ENCODE data around the gene PJA2.

The PJA2 gene

GRCh38 chr5:109408991-109409843 is 557 bp downstream of the PJA2 start:
- DNase-seq: peak; percentile 71

- DNase-seq: no peak
These were observed 1.9 kb downstream of the PJA2 start for GRCh38 chr5:109407913-109408312.

GRCh38 chr5:109406719-109407118 is 3.1 kb downstream of the PJA2 start:
- no peak for DNase-seq

- no peak for DNase-seq
These were observed 5.3 kb downstream of the PJA2 start for GRCh38 chr5:109404428-109404960.

GRCh38 chr5:109403469-109403868 is 6.3 kb downstream of the PJA2 start:
- no peak for DNase-seq

GRCh38 chr5:109399092-109399759 is 10.5 kb downstream of the PJA2 start:
- DNase-seq: no peak

- no peak for DNase-seq
These were observed 12.8 kb downstream of the PJA2 start for GRCh38 chr5:109396965-109397364.

GRCh38 chr5:109394806-109395205 is 15.0 kb downstream of the PJA2 start:
- DNase-seq: no peak

GRCh38 chr5:109390188-109390587 is 19.6 kb downstream of the PJA2 start:
- no peak for DNase-seq

GRCh38 chr5:109388407-109388806 is 21.4 kb downstream of the PJA2 start:
- no peak for DNase-seq

GRCh38 chr5:109387408-109387974 is 22.3 kb downstream of the PJA2 start:
- no peak for DNase-seq

GRCh38 chr5:109378095-109378494 is 31.7 kb downstream of the PJA2 start:
- DNase-seq: no peak

- no peak for DNase-seq
These were observed 35.1 kb downstream of the PJA2 start for GRCh38 chr5:109374625-109375024.

- no peak for DNase-seq
These were observed 35.8 kb downstream of the PJA2 start for GRCh38 chr5:109373932-109374331.

- DNase-seq: no peak
These were observed 39.4 kb downstream of the PJA2 start for GRCh38 chr5:109370343-109370742.

GRCh38 chr5:109365653-109366052 is 44.1 kb downstream of the PJA2 start:
- no peak for DNase-seq

GRCh38 chr5:109364977-109365376 is 44.8 kb downstream of the PJA2 start:
- no peak for DNase-seq

- no peak for DNase-seq
These were observed 50.1 kb downstream of the PJA2 start for GRCh38 chr5:109359642-109360041.

- no peak for DNase-seq
These were observed 52.0 kb downstream of the PJA2 start for GRCh38 chr5:109357807-109358206.

GRCh38 chr5:109354761-109355160 is 55.0 kb downstream of the PJA2 start:
- no peak for DNase-seq

GRCh38 chr5:109351988-109352864 is 57.5 kb downstream of the PJA2 start:
- DNase-seq: no peak

GRCh38 chr5:109350537-109351270 is 59.1 kb downstream of the PJA2 start:
- no peak for DNase-seq
